Activated CD4-positive, alpha-beta T cell treated with anti-CD3 and anti-CD28 coated beads for 48 hours (primary cell): Measurements from ENCODE around the gene PLEKHA8.

Source experiments
- DNase-seq: peaks from one replicate; pipeline ENCODE4 v3.0.0-alpha.2; 2020

The PLEKHA8 gene

DNA sequence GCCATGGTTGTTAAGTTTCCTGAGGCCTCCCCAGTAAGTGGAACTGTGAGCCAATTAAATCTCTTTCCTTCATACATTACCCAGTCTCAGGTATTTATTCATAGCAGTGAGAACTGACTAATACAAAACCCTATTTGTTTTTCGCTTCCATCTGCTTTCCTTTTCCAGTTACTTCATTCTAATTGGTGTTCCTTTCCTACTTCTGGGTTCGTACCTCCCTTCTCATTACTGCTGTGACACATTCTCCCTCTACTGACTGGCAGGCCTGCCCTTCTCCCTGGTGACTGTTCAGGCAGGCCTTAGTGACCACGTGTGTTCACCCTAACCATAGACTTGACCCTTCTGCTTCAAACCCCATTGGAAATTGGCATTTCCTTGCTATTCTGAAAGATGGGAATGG, 144.2 kb downstream of the PLEKHA8 start:
- no peak for DNase-seq

DNA sequence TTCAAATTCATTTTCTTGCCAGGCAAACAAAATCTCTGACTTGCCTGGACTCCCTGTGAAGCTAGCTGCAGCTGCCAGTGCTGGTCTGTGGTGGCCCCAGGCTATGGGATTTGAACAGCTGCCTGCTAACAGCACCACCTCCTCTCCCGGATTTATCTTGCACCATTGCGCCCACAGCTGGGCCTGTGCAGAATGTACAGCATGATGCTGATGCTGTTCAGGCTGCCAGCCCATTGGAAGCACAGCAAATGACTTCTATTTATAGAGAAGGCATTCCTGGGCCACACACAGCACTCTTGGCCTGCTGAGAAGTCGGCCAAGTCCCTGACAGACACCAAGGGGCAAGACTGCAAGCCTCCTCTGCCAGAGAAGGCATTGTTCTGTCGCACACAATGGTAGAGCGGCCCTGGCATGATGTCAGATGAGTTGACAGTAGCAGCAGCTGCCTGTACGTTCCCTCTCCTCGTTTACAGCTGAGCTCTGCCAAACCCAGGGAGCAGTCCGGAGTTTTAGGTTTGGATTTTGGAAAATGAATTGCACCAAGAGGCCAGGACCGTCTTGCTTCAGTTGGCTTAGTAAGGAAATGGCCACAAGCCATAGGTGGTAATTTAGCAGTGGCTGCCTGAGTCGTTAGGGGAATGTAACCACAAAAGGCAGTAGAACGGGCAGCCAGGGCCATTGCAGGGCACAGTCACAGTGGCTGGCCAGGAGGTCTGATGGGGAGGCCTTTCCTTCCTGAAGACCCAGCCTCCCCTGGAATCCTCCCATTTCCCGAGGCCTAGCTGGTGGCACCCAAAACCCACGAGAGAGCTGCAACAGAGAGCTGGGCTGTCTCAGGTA, 145.1 kb downstream of the PLEKHA8 start:
- no peak for DNase-seq

DNA sequence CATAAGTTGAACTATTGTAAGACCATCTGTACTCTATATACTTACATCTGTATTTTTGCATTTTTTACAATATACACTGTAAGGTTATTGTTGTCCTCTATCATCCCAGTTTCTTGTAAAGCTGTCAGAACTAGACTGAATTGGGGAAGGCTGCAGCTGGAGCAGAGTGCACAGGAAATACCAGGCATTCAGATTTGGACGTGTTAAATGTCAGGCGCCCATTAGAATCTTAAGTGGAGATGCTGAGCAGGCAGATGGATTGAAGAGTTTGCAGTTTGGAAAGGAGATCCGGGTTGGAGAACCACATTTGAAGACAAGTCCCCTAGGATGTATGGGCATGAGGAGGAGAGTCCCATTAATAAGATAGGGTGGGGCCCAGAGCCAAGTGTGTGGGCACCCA, 147.0 kb downstream of the PLEKHA8 start:
- no peak for DNase-seq

DNA sequence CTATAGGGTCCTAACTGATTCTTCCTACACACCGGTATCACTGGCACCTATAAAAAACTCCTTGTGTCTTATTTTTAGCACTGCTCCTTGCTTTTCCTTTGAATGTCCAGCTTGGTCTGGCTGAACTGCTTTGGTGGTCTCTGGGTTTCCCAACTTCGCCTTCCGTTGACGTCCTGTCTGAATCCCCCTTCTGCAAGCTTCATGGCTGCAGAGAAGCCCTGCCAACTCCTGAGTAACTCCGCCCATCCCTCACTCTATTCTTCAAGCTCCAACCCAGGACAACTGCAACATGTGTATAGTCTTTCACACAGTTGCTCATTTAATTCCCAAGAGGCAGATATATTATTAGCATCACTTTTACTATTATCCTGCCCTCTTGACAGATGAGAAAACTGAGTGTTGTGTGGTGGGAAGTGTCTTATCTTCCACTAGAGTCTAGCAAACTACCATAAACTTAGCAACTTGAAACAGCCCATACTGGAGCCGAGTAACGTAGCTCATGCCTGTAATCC, 147.5 kb downstream of the PLEKHA8 start:
- no peak for DNase-seq

DNA sequence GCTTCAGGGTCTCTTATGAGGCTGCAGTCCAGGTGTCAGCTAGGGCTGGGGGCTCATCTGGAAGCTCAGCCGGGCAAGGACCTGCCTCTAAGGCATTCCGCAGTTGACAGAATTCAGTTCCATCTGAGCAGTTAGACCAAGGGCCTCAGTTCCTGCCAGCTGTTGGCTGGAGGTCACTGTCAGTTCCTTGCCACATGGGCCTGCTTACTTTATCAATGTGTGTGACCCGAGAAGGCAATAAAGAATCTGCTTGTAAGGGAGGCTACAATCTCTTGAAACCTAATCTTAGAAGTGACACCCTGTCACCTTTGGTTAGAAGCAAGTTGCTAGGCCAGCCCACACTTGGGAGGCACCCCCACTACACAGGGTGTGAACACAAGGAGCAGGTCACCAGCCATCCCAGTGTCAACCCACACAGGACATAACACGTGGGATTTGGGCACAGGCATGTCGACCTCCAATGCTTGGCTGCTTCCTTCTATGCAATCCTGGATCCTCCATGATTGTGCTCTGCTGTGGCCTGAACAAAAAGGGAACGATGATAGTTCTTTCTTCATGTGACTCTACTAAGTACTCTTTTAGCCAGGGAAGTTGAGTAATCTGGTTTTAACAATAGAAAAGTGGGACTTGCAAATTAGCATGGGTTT, 148.4 kb downstream of the PLEKHA8 start:
- DNase-seq = no peak

DNA sequence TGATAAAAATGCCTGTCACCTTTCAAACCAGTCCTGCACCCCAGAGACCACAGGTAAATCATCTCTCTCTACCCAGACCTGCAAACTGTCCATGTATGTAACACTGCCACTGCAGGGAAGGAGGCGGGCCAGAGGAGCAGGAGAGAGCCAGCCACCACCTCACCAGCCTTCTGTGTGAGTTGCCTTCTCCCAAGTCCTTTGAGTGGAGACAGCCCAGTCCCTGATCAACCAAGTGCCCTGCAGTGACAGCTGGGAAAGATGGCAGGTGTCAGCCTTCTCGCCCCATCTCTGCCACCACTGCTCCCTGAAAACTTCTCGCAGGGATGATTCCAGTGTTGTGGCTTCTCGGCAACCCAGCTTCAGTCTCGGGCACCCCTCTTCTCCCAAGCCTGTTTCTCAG, 149.0 kb downstream of the PLEKHA8 start:
- DNase-seq = no peak

DNA sequence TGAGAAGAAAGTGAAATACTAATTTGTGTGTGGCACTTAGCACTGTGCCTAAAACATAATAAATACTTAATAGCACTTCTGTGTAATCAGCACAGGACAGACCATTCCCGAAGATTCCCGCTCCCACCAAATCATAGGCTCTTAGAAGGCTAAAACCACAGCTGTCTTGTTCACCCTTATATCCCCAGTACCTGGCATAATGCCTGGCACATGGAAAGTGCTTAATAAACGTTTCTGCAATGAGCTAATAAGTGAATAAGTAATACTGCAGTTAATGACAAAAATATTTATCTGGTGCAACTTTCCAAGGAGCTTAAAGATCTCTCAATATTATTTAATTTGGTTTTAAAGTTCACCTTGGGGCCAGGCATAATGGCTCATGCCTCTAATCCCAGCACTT, 149.8 kb downstream of the PLEKHA8 start:
- DNase-seq = no peak

DNA sequence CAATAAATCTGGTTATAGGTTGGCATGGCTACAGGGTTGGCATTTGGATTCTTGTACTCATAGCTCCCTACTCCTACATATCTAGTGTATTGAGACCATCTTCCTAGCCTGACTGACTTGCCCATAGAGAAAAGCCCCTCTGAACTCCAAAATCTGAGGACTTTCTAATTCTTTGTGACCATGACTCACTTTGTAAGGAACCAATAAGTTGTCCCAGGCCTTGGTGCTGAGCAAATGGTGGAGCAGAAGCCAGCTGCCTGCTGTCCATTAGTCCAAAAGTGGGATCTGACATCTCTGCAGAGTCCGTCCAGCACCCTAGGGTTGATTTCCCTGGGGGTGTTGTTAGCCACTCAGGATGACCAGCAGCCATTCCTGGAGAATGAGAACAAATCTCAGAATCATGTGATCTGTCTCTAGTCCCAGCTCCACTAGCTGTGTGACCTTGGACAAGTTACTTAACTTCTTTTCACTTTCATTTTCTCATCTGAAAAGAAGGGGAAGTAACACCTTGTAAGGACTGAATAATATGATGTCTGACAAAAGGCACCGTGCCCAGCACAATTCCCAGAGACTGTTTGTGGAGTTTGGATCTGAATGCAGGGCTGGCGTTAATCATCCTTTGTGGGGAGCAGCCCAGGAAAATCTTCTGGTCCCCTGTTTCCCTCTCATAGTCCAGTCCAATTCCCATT, 150.7 kb downstream of the PLEKHA8 start:
- no peak for DNase-seq
